Hepatocyte (in vitro differentiated cells): Measurements from ENCODE around the gene ATG16L1.

Source experiments
- EZH2 ChIP-seq: fragments of 200-600 bp; sonication (generic); IDR thresholded peaks from 2 replicates; pipeline ENCODE4 v1.6.1; 2016; ENCODE audit warnings: antibody characterized with exemption, mild to moderate bottlenecking, borderline replicate concordance
- EZH2phosphoT487 ChIP-seq: fragments of 200-600 bp; sonication (generic); IDR thresholded peaks from one replicate; pipeline ENCODE4 v1.6.1; 2018; ENCODE audit warnings: antibody characterized with exemption, mild to moderate bottlenecking, low read depth, moderate library complexity; ENCODE audit not compliant: unreplicated experiment, severe bottlenecking
- TF ChIP-seq, protein P1 (sequence below): fragments of 200-600 bp; sonication (generic); IDR thresholded peaks from 2 replicates; pipeline ENCODE4 v1.5.1; 2016; ENCODE audit warnings: antibody characterized with exemption, mild to moderate bottlenecking; ENCODE audit not compliant: poor library complexity

DNA sequence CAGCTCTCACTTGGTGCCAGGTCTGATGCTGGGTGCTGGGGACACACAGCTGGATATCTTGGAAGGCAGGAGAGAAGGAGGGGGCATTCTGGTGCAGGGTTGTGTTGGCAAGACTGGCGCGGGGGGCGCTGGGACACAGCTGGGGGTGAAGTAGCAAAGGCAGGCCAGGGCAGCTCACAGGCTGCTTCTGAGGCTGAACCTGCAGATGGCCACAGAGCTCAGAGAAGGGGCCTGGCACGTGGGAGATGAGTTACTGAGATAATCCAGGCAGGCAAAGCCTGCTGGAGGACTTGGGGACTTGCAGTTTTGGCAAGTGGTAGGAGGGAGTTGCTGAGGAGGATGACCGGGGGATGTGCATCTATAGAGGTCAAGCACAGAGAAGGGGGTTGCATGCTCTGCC, 86.6 kb downstream of the ATG16L1 start:
- TF ChIP-seq EZH2phosphoT487: no peak
- TF ChIP-seq, protein P1, sequence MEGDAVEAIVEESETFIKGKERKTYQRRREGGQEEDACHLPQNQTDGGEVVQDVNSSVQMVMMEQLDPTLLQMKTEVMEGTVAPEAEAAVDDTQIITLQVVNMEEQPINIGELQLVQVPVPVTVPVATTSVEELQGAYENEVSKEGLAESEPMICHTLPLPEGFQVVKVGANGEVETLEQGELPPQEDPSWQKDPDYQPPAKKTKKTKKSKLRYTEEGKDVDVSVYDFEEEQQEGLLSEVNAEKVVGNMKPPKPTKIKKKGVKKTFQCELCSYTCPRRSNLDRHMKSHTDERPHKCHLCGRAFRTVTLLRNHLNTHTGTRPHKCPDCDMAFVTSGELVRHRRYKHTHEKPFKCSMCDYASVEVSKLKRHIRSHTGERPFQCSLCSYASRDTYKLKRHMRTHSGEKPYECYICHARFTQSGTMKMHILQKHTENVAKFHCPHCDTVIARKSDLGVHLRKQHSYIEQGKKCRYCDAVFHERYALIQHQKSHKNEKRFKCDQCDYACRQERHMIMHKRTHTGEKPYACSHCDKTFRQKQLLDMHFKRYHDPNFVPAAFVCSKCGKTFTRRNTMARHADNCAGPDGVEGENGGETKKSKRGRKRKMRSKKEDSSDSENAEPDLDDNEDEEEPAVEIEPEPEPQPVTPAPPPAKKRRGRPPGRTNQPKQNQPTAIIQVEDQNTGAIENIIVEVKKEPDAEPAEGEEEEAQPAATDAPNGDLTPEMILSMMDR: no peak
- no peak for TF ChIP-seq EZH2
